NCI-H2227 treated with DMSO at 0.1 percent for 48 hours (cell line): ENCODE results near the gene CEACAM1.
"Not testable (repeated sequence)": the region's sequence is repeated elsewhere in the genome, so short reads cannot be mapped to it uniquely, and the experiment has no call there.

ENCODE experiments used
- DNase-seq: peaks from one replicate; lab custom pipeline; 2025; lab: John Stamatoyannopoulos, UW

The CEACAM1 gene

GRCh38 chr19:42548552-42548951 is 20.3 kb upstream of the CEACAM1 start:
- no peak for DNase-seq

- no peak for DNase-seq
Observed at GRCh38 chr19:42547929-42548328, 19.6 kb upstream of the CEACAM1 start.

- DNase-seq = no peak
Observed at GRCh38 chr19:42546831-42547500, 18.7 kb upstream of the CEACAM1 start.

GRCh38 chr19:42544146-42544545 is 15.9 kb upstream of the CEACAM1 start:
- no peak for DNase-seq

- no peak for DNase-seq
Observed at GRCh38 chr19:42542791-42543190, 14.5 kb upstream of the CEACAM1 start.

- DNase-seq = no peak
Observed at GRCh38 chr19:42540071-42540553, 11.8 kb upstream of the CEACAM1 start.

- DNase-seq = no peak
Observed at GRCh38 chr19:42538841-42539709, 10.8 kb upstream of the CEACAM1 start.

GRCh38 chr19:42535276-42535675 is 7.0 kb upstream of the CEACAM1 start:
- not testable (repeated sequence) for DNase-seq

- DNase-seq = no peak
Observed at GRCh38 chr19:42534391-42534790, 6.1 kb upstream of the CEACAM1 start.

GRCh38 chr19:42532891-42533290 is 4.6 kb upstream of the CEACAM1 start:
- DNase-seq = no peak

GRCh38 chr19:42531313-42531712 is 3.0 kb upstream of the CEACAM1 start:
- DNase-seq = no peak

- DNase-seq = peak; percentile 50
Observed at GRCh38 chr19:42529248-42529764, 1.0 kb upstream of the CEACAM1 start.

- DNase-seq = no peak
Observed at GRCh38 chr19:42524943-42525342, 3.3 kb downstream of the CEACAM1 start.

GRCh38 chr19:42524250-42524649 is 4.0 kb downstream of the CEACAM1 start:
- DNase-seq = no peak

- DNase-seq = not testable (repeated sequence)
Observed at GRCh38 chr19:42522262-42522661, 6.0 kb downstream of the CEACAM1 start.

- DNase-seq = no peak
Observed at GRCh38 chr19:42521346-42522030, 6.8 kb downstream of the CEACAM1 start.

- DNase-seq = no peak
Observed at GRCh38 chr19:42519108-42519507, 9.2 kb downstream of the CEACAM1 start.

GRCh38 chr19:42516771-42517170 is 11.5 kb downstream of the CEACAM1 start:
- no peak for DNase-seq

GRCh38 chr19:42515241-42515832 is 12.9 kb downstream of the CEACAM1 start:
- DNase-seq = no peak

GRCh38 chr19:42514449-42514848 is 13.8 kb downstream of the CEACAM1 start:
- DNase-seq = no peak

GRCh38 chr19:42512743-42513304 is 15.5 kb downstream of the CEACAM1 start:
- no peak for DNase-seq
